ENCODE results near the gene CORO2A. TPM values are rescaled to one million over a fixed set of nuclear protein-coding genes. Genes with fewer than 3 reads are reported as not detected.
"Not testable (repeated sequence)": the region's sequence is repeated elsewhere in the genome, so short reads cannot be mapped to it uniquely, and the experiment has no call there.

Gene CORO2A
- total and polyA plus RNA-seq, 4 donors: 1.7 to 7.9 (median 5.1) TPM

DNA sequence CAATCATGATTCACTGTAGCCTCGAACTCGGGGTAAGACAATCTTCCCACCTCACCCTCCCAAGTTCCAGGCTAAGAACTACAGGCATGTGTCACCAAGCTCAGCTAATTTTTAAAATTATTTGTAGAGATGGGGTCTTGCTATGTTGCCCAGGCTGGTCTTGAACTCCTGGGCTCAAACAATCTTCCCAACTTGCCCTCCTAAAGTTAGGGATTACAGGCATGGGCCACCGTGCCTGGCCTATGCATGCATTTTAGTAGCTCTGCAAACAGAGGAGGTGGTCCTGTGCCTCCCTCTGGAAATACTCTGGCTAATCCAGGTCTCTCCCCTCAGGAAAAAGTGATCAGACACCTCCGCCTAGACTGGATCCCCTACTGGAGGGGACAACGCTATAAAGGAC lies 51.9 kb downstream of the CORO2A start:
- H3K9me3 ChIP-seq (ENCODE audit: control insufficient read depth, insufficient read depth, low read length): no peaks in the 10 kb centered on the region
- H3K27ac ChIP-seq (ENCODE audit: low read depth, low read length): no peak overlapping the region
- H3K4me1 ChIP-seq (ENCODE audit: control insufficient read depth, insufficient read depth, low read length): peaks cover 9% of the 10 kb centered on the region
- no peak overlapping the region for H3K4me3 ChIP-seq (ENCODE audit: low read depth, low read length)
- WGBS (ENCODE audit: insufficient coverage): 100% methylated on average over 1 of the region's 5 CpGs
- no peaks in the 10 kb centered on the region for H3K36me3 ChIP-seq (ENCODE audit: control insufficient read depth, insufficient read depth, low read length)
- DNase-seq (ENCODE audit: low read depth in 4 of 6, low spot score in 6 of 6): no peak
- H3K27me3 ChIP-seq (ENCODE audit: control insufficient read depth, insufficient read depth, low read length): no peaks in the 10 kb centered on the region

DNA sequence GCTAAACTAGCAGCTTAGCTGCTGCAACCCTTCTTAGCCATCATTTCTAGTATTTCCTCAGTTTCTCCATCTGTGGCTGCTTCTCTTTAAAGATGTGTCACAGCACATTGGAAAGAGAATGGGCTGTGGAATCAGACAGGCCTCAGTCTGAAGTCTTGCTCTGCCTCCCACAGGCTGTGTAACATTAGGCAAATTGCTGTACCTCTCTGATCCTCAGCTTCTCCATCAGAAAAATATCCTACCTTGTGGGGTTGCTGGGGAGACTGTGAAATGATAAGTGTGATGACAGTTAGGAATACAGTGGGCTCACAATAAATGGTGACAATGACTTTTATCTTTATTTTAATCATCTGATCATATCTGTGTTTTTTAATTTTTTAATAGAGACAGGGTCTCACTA lies 55.9 kb downstream of the CORO2A start:
- H3K9me3 ChIP-seq (ENCODE audit: control insufficient read depth, insufficient read depth, low read length): no peaks in the 10 kb centered on the region
- H3K36me3 ChIP-seq (ENCODE audit: control insufficient read depth, insufficient read depth, low read length): peaks cover 13% of the 10 kb centered on the region
- H3K27ac ChIP-seq (ENCODE audit: low read depth, low read length): no peak overlapping the region
- no peaks in the 10 kb centered on the region for H3K27me3 ChIP-seq (ENCODE audit: control insufficient read depth, insufficient read depth, low read length)
- H3K4me1 ChIP-seq (ENCODE audit: control insufficient read depth, insufficient read depth, low read length): peaks cover 8% of the 10 kb centered on the region
- H3K4me3 ChIP-seq (ENCODE audit: low read depth, low read length): no peak overlapping the region
- DNase-seq (ENCODE audit: low read depth in 4 of 6, low spot score in 6 of 6): no peak

DNA sequence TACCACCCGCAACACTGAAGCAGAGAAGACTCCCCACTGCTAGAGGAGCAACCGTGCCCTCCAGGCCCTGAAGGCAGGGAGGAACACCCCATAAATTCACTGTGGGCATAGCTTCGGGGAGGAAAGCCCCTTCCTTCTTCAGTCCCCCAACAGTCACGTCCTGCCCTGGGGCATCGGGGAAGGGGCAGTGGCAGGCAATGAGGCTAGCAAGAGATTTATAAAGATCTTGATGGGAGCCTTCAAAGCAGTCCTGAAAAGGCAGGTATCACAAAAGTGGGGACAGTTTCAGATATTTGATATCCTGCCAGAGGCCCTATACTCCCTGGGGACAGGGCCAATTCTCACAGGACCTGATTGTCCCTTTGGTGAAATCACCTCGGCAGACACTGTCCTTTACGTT lies 56.5 kb downstream of the CORO2A start:
- no peak for DNase-seq (ENCODE audit: low read depth in 4 of 6, low spot score in 6 of 6)
- 85% methylated on average over 3 of the region's 7 CpGs for WGBS (ENCODE audit: insufficient coverage)
- Histone ChIP-seq H3K4me1 (ENCODE audit: control insufficient read depth, insufficient read depth, low read length) (peaks cover 8% of the 10 kb centered on the region), H3K27me3 (ENCODE audit: control insufficient read depth, insufficient read depth, low read length) (no peaks in the 10 kb centered on the region), H3K4me3 (ENCODE audit: low read depth, low read length) (no peak overlapping the region), H3K9me3 (ENCODE audit: control insufficient read depth, insufficient read depth, low read length) (no peaks in the 10 kb centered on the region), H3K27ac (ENCODE audit: low read depth, low read length) (no peak overlapping the region), H3K36me3 (ENCODE audit: control insufficient read depth, insufficient read depth, low read length) (peaks cover 13% of the 10 kb centered on the region)

DNA sequence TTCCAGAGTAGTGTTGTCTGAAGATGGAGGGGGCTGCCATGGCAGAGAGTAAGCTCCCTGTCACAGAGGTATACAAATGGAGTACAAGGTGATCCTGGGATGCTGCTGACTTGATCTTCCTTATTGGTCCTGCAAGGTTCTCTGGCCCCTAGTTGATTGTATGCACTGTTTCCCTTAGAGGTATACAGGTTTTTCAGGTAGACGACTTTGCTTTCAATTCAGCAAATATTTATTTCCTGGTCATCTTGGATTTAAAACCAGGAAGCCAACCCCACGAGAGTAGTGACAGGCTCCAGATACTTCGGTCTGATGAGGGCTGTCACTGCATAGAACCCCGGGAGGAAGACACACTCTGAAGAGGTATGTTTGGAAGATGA lies 56.9 kb downstream of the CORO2A start:
- peaks cover 13% of the 10 kb centered on the region for H3K36me3 ChIP-seq (ENCODE audit: control insufficient read depth, insufficient read depth, low read length)
- H3K4me3 ChIP-seq (ENCODE audit: low read depth, low read length): no peak overlapping the region
- 92% methylated on average over 2 of the region's 4 CpGs for WGBS (ENCODE audit: insufficient coverage)
- H3K27me3 ChIP-seq (ENCODE audit: control insufficient read depth, insufficient read depth, low read length): no peaks in the 10 kb centered on the region
- no peak overlapping the region for H3K27ac ChIP-seq (ENCODE audit: low read depth, low read length)
- peaks cover 8% of the 10 kb centered on the region for H3K4me1 ChIP-seq (ENCODE audit: control insufficient read depth, insufficient read depth, low read length)
- no peak for DNase-seq (ENCODE audit: low read depth in 4 of 6, low spot score in 6 of 6)
- H3K9me3 ChIP-seq (ENCODE audit: control insufficient read depth, insufficient read depth, low read length): no peaks in the 10 kb centered on the region

DNA sequence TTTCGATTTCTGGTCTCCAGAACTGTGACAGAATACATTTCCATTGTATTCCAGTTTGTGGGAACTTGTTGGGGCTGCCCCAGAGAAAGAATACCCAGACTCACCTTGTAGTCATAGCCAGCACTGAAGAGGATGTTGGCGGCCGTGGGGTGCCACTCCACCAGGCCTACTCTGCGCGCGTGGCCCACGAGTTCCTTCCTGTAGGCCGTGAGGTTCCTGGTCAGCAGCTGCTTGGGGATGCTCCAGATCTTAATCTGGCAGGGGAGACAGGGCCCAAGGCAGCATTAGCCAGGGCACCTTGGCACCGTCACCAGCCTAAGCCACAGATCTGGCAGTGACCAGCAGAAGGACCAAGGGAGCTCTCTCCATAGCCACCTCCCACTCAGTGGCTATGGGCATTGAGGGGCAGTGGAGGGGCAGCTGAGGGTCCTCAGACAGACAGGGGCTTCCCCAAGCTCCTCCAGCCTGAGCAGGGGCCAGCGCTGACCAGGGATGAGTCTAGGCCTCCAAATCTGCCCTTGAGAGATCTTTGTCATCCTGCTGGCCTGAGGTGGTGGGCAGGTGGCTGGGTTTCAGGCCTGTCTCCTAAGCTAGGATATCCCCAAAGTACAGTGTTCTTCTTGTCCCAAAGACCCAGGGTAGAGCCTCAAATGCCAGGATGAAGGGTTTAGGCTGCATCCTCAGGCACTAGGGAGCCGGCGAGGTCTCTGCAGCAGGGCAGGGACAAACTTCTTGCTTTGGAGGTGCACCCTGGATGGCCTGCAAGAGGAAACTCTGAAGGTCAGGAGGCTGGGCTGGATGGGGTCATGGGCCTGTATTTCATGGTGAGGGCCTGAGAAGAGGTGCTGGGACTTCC lies 57.5 kb downstream of the CORO2A start:
- Histone ChIP-seq H3K9me3 (ENCODE audit: control insufficient read depth, insufficient read depth, low read length) (no peaks in the 10 kb centered on the region), H3K4me1 (ENCODE audit: control insufficient read depth, insufficient read depth, low read length) (peaks cover 8% of the 10 kb centered on the region), H3K36me3 (ENCODE audit: control insufficient read depth, insufficient read depth, low read length) (peaks cover 13% of the 10 kb centered on the region), H3K4me3 (ENCODE audit: low read depth, low read length) (no peak overlapping the region), H3K27me3 (ENCODE audit: control insufficient read depth, insufficient read depth, low read length) (no peaks in the 10 kb centered on the region), H3K27ac (ENCODE audit: low read depth, low read length) (no peak overlapping the region)
- WGBS (ENCODE audit: insufficient coverage): over 99% methylated on average over 11 of the region's 12 CpGs
- DNase-seq (ENCODE audit: low read depth in 4 of 6, low spot score in 6 of 6): no peak

DNA sequence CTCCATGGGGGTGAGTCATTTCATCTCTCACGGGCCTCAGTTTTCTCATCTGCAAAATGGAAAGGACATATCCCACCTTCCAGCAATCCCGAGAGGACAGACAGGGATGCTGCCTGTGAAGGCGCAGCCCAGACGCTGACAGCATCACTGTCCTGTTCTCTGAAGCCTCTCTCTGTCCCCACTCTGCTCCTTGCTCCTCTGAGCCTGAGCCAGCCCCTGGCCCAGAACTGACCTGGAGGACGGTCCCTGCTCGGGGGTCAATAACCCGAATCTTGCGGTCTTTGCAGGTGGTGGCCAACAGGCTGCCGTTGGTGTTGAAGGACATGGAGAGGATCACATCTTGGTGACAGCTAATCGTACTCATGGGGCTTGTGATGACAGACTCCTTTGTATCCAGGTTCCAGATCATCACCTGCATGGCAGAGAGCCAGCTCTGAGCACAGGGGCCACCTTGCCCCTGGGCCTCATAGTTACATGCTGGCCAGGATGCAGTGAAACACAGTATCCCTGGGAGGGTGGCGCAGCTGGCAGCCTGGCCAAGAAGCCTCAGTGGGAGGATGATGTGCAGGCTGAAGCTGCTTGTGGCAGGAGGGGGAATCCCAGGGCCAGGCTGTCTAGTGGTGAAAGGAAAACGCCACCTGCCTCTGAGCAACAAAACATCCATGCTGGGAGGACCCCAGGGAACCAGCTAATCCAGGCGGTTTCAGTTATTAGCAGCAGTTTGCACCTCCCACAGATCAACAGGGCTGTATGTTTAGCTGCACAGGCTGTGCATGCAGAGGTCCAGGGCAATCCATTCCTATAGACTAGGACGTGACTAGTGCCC lies 59.4 kb downstream of the CORO2A start:
- no peaks in the 10 kb centered on the region for H3K9me3 ChIP-seq (ENCODE audit: control insufficient read depth, insufficient read depth, low read length)
- DNase-seq (ENCODE audit: low read depth in 4 of 6, low spot score in 6 of 6): peak in 1 of 6 donors; percentile 57
- peaks cover 8% of the 10 kb centered on the region for H3K4me1 ChIP-seq (ENCODE audit: control insufficient read depth, insufficient read depth, low read length)
- no peak overlapping the region for H3K4me3 ChIP-seq (ENCODE audit: low read depth, low read length)
- H3K36me3 ChIP-seq (ENCODE audit: control insufficient read depth, insufficient read depth, low read length): peaks cover 17% of the 10 kb centered on the region
- 67% methylated on average over 14 of the region's 14 CpGs for WGBS (ENCODE audit: insufficient coverage)
- no peaks in the 10 kb centered on the region for H3K27me3 ChIP-seq (ENCODE audit: control insufficient read depth, insufficient read depth, low read length)
- H3K27ac ChIP-seq (ENCODE audit: low read depth, low read length): no peak overlapping the region

DNA sequence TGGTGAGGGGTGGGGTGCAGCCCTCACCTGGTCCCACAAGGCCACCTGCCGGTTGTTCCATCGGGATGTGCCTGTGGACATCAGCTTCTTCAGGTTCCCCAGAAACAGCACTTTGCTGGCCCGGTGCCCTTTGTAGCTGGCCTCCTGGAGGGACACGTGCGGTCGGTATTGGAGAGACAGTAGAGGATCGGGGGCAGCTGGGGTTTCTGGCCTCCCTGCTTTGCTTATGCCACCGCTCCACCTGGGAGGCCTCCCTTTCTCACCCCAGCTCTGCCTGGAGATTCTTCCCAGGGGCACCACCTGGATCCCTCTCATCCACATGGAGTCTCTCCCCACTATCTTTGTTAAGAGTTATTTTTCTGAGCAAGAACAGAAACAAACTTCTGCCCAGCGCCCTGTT lies 60.3 kb downstream of the CORO2A start:
- Histone ChIP-seq H3K4me3 (ENCODE audit: low read depth, low read length) (no peak overlapping the region), H3K36me3 (ENCODE audit: control insufficient read depth, insufficient read depth, low read length) (peaks cover 19% of the 10 kb centered on the region), H3K27ac (ENCODE audit: low read depth, low read length) (no peak overlapping the region), H3K4me1 (ENCODE audit: control insufficient read depth, insufficient read depth, low read length) (peaks cover 8% of the 10 kb centered on the region), H3K27me3 (ENCODE audit: control insufficient read depth, insufficient read depth, low read length) (no peaks in the 10 kb centered on the region), H3K9me3 (ENCODE audit: control insufficient read depth, insufficient read depth, low read length) (no peaks in the 10 kb centered on the region)
- no peak for DNase-seq (ENCODE audit: low read depth in 4 of 6, low spot score in 6 of 6)
- 73% methylated on average over 5 of the region's 9 CpGs for WGBS (ENCODE audit: insufficient coverage)

DNA sequence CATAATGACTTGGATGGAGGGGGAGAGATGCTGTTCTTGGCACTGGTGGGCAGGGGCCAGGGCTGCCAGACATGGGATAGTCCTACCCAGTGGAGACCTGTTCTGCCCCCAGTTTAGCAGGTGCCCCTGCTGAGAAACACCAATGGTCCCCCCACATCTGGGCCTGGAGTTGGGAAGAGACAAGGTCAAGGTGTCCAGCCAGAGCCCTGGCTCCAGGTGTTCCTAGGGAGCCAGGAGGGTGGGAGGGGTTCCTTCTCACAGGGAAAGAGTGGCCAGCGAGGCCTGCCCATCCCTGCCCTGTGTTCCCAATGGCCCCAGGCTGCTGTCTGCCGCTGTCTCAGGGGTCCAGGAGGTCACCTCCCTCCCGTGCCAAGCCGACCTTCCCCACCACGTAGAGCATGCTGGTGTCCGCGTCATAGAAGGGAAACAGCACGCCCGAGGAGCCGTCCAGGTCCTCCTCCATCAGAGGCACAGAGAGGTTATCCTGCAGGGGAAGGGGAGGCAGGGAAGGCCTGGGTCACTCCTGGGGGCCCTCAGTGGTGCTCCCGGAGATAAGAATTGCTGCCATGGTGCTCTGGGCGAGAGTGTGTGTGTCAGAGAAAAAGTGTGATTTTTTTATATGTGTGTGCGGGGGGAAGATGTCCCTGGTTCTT lies 61.7 kb downstream of the CORO2A start:
- H3K9me3 ChIP-seq (ENCODE audit: control insufficient read depth, insufficient read depth, low read length): no peaks in the 10 kb centered on the region
- H3K4me3 ChIP-seq (ENCODE audit: low read depth, low read length): no peak overlapping the region
- H3K36me3 ChIP-seq (ENCODE audit: control insufficient read depth, insufficient read depth, low read length): peaks cover 28% of the 10 kb centered on the region
- H3K27me3 ChIP-seq (ENCODE audit: control insufficient read depth, insufficient read depth, low read length): no peaks in the 10 kb centered on the region
- H3K4me1 ChIP-seq (ENCODE audit: control insufficient read depth, insufficient read depth, low read length): peaks cover 8% of the 10 kb centered on the region
- DNase-seq (ENCODE audit: low read depth in 4 of 6, low spot score in 6 of 6): no peak
- H3K27ac ChIP-seq (ENCODE audit: low read depth, low read length): no peak overlapping the region
- WGBS (ENCODE audit: insufficient coverage): 80% methylated on average over 9 of the region's 13 CpGs

DNA sequence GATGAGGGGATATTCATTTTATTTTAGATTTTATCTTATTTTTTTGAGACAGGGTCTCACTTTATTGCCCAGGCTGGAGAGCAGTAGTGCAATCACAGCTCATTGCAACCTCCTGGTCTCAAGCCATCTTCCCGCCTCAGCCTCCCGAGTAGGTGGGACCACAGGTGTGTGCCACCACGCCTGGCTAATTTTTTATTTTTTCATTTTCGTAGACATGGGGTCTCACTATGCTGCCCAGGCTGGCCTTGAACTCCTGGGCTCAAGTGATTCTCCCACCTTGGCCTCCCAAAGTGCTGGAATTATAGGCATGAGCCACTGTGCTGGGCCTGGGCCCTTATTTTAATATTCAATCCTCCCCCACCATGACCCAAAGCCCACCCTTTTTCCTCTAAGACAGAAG lies 62.4 kb downstream of the CORO2A start:
- H3K4me1 ChIP-seq (ENCODE audit: control insufficient read depth, insufficient read depth, low read length); H3K27ac ChIP-seq (ENCODE audit: low read depth, low read length); H3K27me3 ChIP-seq (ENCODE audit: control insufficient read depth, insufficient read depth, low read length); H3K4me3 ChIP-seq (ENCODE audit: low read depth, low read length); H3K9me3 ChIP-seq (ENCODE audit: control insufficient read depth, insufficient read depth, low read length); DNase-seq (ENCODE audit: low read depth in 4 of 6, low spot score in 6 of 6): not testable (repeated sequence)
- peaks cover 25% of the 10 kb centered on the region for H3K36me3 ChIP-seq (ENCODE audit: control insufficient read depth, insufficient read depth, low read length)
- 93% methylated on average over 4 of the region's 4 CpGs for WGBS (ENCODE audit: insufficient coverage)

Data from spinal cord (tissue), 10 donors.